ENCODE results near the gene RASA1.

Gene RASA1

GRCh38 chr5:87411973-87412629 is 144.4 kb downstream of the RASA1 start:
- H3K4me1 ChIP-seq (ENCODE audit: control insufficient read depth, insufficient read depth, low read length): no peaks in the 10 kb centered on the region
- H3K9me3 ChIP-seq (ENCODE audit: control insufficient read depth, low read length): no peaks in the 10 kb centered on the region
- H3K36me3 ChIP-seq (ENCODE audit: control insufficient read depth, insufficient read depth, low read length): no peaks in the 10 kb centered on the region
- H3K27me3 ChIP-seq (ENCODE audit: control insufficient read depth, insufficient read depth, low read length): no peaks in the 10 kb centered on the region
- H3K4me3 ChIP-seq (ENCODE audit: low read length): peak overlapping the region; percentile 75
- peak overlapping the region; percentile 84 for H3K9ac ChIP-seq (ENCODE audit: low read length)

- H3K36me3 ChIP-seq (ENCODE audit: control insufficient read depth, insufficient read depth, low read length): no peaks in the 10 kb centered on the region
- H3K4me1 ChIP-seq (ENCODE audit: control insufficient read depth, insufficient read depth, low read length): no peaks in the 10 kb centered on the region
- peak within 1 kb of the TSS; percentile 84 for H3K9ac ChIP-seq (ENCODE audit: low read length)
- no peaks in the 10 kb centered on the region for H3K9me3 ChIP-seq (ENCODE audit: control insufficient read depth, low read length)
- H3K27me3 ChIP-seq (ENCODE audit: control insufficient read depth, insufficient read depth, low read length): no peaks in the 10 kb centered on the region
- peak within 1 kb of the TSS; percentile 75 for H3K4me3 ChIP-seq (ENCODE audit: low read length)
These were observed 145.1 kb downstream of the RASA1 start, which contains the start of gene CCNH for GRCh38 chr5:87412630-87413342. Gene CCNH (minus strand): TSS chr5:87412930. CDS start chr5:87412794, 136 bp downstream.

GRCh38 chr5:87413343-87413645 is 145.6 kb downstream of the RASA1 start:
- Histone ChIP-seq H3K9me3 (ENCODE audit: control insufficient read depth, low read length) (no peaks in the 10 kb centered on the region), H3K4me1 (ENCODE audit: control insufficient read depth, insufficient read depth, low read length) (no peaks in the 10 kb centered on the region), H3K27me3 (ENCODE audit: control insufficient read depth, insufficient read depth, low read length) (no peaks in the 10 kb centered on the region), H3K9ac (ENCODE audit: low read length) (peak overlapping the region; percentile 84), H3K4me3 (ENCODE audit: low read length) (peak overlapping the region; percentile 75), H3K36me3 (ENCODE audit: control insufficient read depth, insufficient read depth, low read length) (no peaks in the 10 kb centered on the region)

- Histone ChIP-seq H3K36me3 (ENCODE audit: control insufficient read depth, insufficient read depth, low read length) (no peaks in the 10 kb centered on the region), H3K4me1 (ENCODE audit: control insufficient read depth, insufficient read depth, low read length) (no peaks in the 10 kb centered on the region), H3K27me3 (ENCODE audit: control insufficient read depth, insufficient read depth, low read length) (no peaks in the 10 kb centered on the region), H3K9me3 (ENCODE audit: control insufficient read depth, low read length) (no peaks in the 10 kb centered on the region), H3K9ac (ENCODE audit: low read length) (no peak overlapping the region), H3K4me3 (ENCODE audit: low read length) (no peak overlapping the region)
These were observed 150.8 kb downstream of the RASA1 start for GRCh38 chr5:87418506-87418905.

- Histone ChIP-seq H3K36me3 (ENCODE audit: control insufficient read depth, insufficient read depth, low read length) (no peaks in the 10 kb centered on the region), H3K9ac (ENCODE audit: low read length) (no peak overlapping the region), H3K27me3 (ENCODE audit: control insufficient read depth, insufficient read depth, low read length) (no peaks in the 10 kb centered on the region), H3K4me1 (ENCODE audit: control insufficient read depth, insufficient read depth, low read length) (no peaks in the 10 kb centered on the region), H3K9me3 (ENCODE audit: control insufficient read depth, low read length) (no peaks in the 10 kb centered on the region), H3K4me3 (ENCODE audit: low read length) (no peak overlapping the region)
These were observed 153.6 kb downstream of the RASA1 start for GRCh38 chr5:87421307-87421706.

DNA sequence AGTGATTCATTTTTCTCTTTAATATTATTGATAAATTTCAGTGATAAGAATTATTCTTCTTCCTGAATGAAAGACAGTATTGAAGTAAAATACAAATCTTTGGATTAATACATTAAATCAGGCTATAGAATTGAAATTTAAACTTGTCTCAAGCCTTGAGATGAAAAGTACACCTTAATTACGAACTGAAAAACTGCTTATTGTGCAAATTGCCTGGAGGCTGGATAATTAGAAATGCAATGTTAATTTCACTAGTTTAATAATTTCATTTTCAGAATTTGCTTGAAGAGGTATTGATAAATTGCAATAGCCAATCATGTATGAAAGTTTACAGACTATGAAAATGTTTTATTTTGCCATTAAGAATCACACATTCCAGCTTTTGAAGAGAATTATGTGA is 156.1 kb downstream of the RASA1 start:
- H3K27me3 ChIP-seq (ENCODE audit: control insufficient read depth, insufficient read depth, low read length): no peaks in the 10 kb centered on the region
- H3K4me3 ChIP-seq (ENCODE audit: low read length): no peak overlapping the region
- H3K4me1 ChIP-seq (ENCODE audit: control insufficient read depth, insufficient read depth, low read length): no peaks in the 10 kb centered on the region
- no peaks in the 10 kb centered on the region for H3K36me3 ChIP-seq (ENCODE audit: control insufficient read depth, insufficient read depth, low read length)
- H3K9me3 ChIP-seq (ENCODE audit: control insufficient read depth, low read length): no peaks in the 10 kb centered on the region
- H3K9ac ChIP-seq (ENCODE audit: low read length): no peak overlapping the region

GRCh38 chr5:87430863-87431457 is 163.3 kb downstream of the RASA1 start:
- H3K36me3 ChIP-seq (ENCODE audit: control insufficient read depth, insufficient read depth, low read length): no peaks in the 10 kb centered on the region
- H3K9me3 ChIP-seq (ENCODE audit: control insufficient read depth, low read length): no peaks in the 10 kb centered on the region
- H3K4me1 ChIP-seq (ENCODE audit: control insufficient read depth, insufficient read depth, low read length): no peaks in the 10 kb centered on the region
- H3K27me3 ChIP-seq (ENCODE audit: control insufficient read depth, insufficient read depth, low read length): no peaks in the 10 kb centered on the region
- no peak overlapping the region for H3K4me3 ChIP-seq (ENCODE audit: low read length)
- H3K9ac ChIP-seq (ENCODE audit: low read length): no peak overlapping the region

DNA sequence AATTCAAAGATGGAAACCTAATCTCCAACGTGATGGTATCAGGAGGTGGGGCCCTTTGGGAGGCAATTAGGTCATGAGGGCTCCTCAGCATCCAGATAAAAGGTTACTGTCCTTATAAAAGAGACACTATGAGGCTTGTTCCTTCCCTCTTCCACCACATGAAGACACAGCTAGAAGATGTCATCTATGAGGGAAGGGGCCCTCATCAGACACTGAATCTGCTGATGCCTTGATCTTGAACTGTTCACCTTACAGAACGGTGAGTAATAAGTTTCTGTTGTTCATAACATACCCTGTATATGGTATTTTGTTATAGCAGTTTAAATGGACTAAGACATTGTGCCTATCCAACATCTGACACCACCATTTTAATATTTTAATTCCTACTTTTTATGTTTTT is 164.8 kb downstream of the RASA1 start:
- Histone ChIP-seq H3K9me3 (ENCODE audit: control insufficient read depth, low read length) (no peaks in the 10 kb centered on the region), H3K4me1 (ENCODE audit: control insufficient read depth, insufficient read depth, low read length) (no peaks in the 10 kb centered on the region), H3K27me3 (ENCODE audit: control insufficient read depth, insufficient read depth, low read length) (no peaks in the 10 kb centered on the region), H3K4me3 (ENCODE audit: low read length) (no peak overlapping the region), H3K36me3 (ENCODE audit: control insufficient read depth, insufficient read depth, low read length) (no peaks in the 10 kb centered on the region), H3K9ac (ENCODE audit: low read length) (no peak overlapping the region)

GRCh38 chr5:87433945-87434344 is 166.3 kb downstream of the RASA1 start:
- Histone ChIP-seq H3K4me3 (ENCODE audit: low read length) (no peak overlapping the region), H3K4me1 (ENCODE audit: control insufficient read depth, insufficient read depth, low read length) (no peaks in the 10 kb centered on the region), H3K9me3 (ENCODE audit: control insufficient read depth, low read length) (no peaks in the 10 kb centered on the region), H3K9ac (ENCODE audit: low read length) (no peak overlapping the region), H3K36me3 (ENCODE audit: control insufficient read depth, insufficient read depth, low read length) (no peaks in the 10 kb centered on the region), H3K27me3 (ENCODE audit: control insufficient read depth, insufficient read depth, low read length) (no peaks in the 10 kb centered on the region)

DNA sequence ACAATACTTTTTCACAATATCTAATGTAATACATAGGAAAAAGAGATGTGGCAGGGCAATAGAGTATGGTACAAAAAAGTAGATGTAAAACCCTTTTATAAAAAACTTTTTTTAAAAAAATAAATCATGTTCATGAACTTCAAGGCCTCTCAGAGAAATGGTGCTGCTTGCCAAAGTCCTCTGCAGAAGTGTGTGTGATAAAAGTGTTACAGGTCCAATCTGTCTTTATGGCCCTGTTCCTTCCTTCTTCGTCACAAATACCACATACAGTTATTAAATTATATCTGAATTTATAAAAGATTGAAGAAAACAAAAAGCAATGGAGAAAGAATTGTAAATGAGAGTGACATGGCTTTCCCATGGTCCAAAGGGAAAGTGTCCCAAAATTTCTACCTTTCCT is 166.8 kb downstream of the RASA1 start:
- Histone ChIP-seq H3K9ac (ENCODE audit: low read length) (no peak overlapping the region), H3K36me3 (ENCODE audit: control insufficient read depth, insufficient read depth, low read length) (no peaks in the 10 kb centered on the region), H3K9me3 (ENCODE audit: control insufficient read depth, low read length) (no peaks in the 10 kb centered on the region), H3K4me3 (ENCODE audit: low read length) (no peak overlapping the region), H3K4me1 (ENCODE audit: control insufficient read depth, insufficient read depth, low read length) (no peaks in the 10 kb centered on the region), H3K27me3 (ENCODE audit: control insufficient read depth, insufficient read depth, low read length) (no peaks in the 10 kb centered on the region)

- H3K36me3 ChIP-seq (ENCODE audit: control insufficient read depth, insufficient read depth, low read length): no peaks in the 10 kb centered on the region
- no peak overlapping the region for H3K4me3 ChIP-seq (ENCODE audit: low read length)
- H3K27me3 ChIP-seq (ENCODE audit: control insufficient read depth, insufficient read depth, low read length): no peaks in the 10 kb centered on the region
- H3K4me1 ChIP-seq (ENCODE audit: control insufficient read depth, insufficient read depth, low read length): no peaks in the 10 kb centered on the region
- H3K9ac ChIP-seq (ENCODE audit: low read length): no peak overlapping the region
- H3K9me3 ChIP-seq (ENCODE audit: control insufficient read depth, low read length): no peaks in the 10 kb centered on the region
These were observed 167.5 kb downstream of the RASA1 start for GRCh38 chr5:87435144-87435694.

DNA sequence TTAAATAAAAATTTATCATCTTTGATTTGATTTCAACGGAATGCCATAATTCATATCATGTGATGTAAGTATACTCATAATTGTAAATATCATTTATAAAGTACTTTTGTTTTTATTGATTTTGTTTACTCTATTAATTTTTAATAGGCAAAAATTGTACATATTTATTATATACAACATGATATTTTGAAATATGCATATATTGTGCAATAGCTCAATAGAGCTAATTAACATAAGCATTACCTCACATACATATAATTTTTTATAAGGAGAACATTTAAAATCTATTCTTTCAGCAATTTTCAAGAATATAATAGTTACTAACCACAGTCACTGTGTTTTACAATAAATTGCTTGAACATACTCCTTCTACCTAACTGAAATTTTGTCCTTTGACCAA is 170.0 kb downstream of the RASA1 start:
- Histone ChIP-seq H3K9ac (ENCODE audit: low read length) (no peak overlapping the region), H3K9me3 (ENCODE audit: control insufficient read depth, low read length) (no peaks in the 10 kb centered on the region), H3K27me3 (ENCODE audit: control insufficient read depth, insufficient read depth, low read length) (no peaks in the 10 kb centered on the region), H3K4me1 (ENCODE audit: control insufficient read depth, insufficient read depth, low read length) (no peaks in the 10 kb centered on the region), H3K4me3 (ENCODE audit: low read length) (no peak overlapping the region), H3K36me3 (ENCODE audit: control insufficient read depth, insufficient read depth, low read length) (no peaks in the 10 kb centered on the region)
